WTC11 (cell line): ENCODE results near the gene MYOD1. TPM values are rescaled to one million over a fixed set of nuclear protein-coding genes. Genes with fewer than 3 reads are reported as not detected.

ENCODE experiments used
- ATAC-seq: fragments of 200-7000 bp; cut with Tn5 transposase; 2 replicates; pipeline ENCODE4 v1.10.0; 2021; ENCODE audit warnings: mild to moderate bottlenecking, moderate library complexity
- CTCF ChIA-PET: fragments of 300-600 bp; sonication (Branson Sonifier 250); formaldehyde crosslinking; loops from one replicate; lab custom pipeline; 2021; ENCODE audit warnings: antibody characterized with exemption; lab: Charles Lee
- POLR2A ChIA-PET: fragments of 350-600 bp; sonication (Branson Sonifier 250); formaldehyde crosslinking; loops from one replicate; lab custom pipeline; 2021; ENCODE audit warnings: antibody characterized with exemption; lab: Charles Lee
- DNase-seq: peaks from one replicate; pipeline ENCODE4 v3.0.0; 2021; ENCODE audit warnings: low spot score
- H3K27ac Mint-ChIP-seq: 2 replicates; pipeline ENCODE4 v1.8.0; 2021; ENCODE audit warnings: mixed read lengths
- H3K27me3 Mint-ChIP-seq: 2 replicates; pipeline ENCODE4 v1.8.0; 2021; ENCODE audit warnings: low read depth, mild to moderate bottlenecking, moderate library complexity, mixed read lengths
- H3K36me3 Mint-ChIP-seq: 2 replicates; pipeline ENCODE4 v1.8.0; 2021; ENCODE audit warnings: mixed read lengths
- H3K4me1 Mint-ChIP-seq: 2 replicates; pipeline ENCODE4 v1.8.0; 2022; ENCODE audit warnings: mixed read lengths
- H3K4me3 Mint-ChIP-seq: 2 replicates; pipeline ENCODE4 v1.8.0; 2021; ENCODE audit warnings: mild to moderate bottlenecking, moderate library complexity, mixed read lengths
- H3K9me3 Mint-ChIP-seq: 2 replicates; pipeline ENCODE4 v1.8.0; 2021; ENCODE audit warnings: mixed read lengths
- CBFB ChIP-seq: sonication (generic); formaldehyde crosslinking; IDR thresholded peaks from 2 replicates; pipeline ENCODE4 v1.8.1; 2022; ENCODE audit warnings: mild to moderate bottlenecking, low read depth, missing genetic modification reagents
- ELF4 ChIP-seq: sonication (generic); formaldehyde crosslinking; IDR thresholded peaks from 2 replicates; pipeline ENCODE4 v1.8.1; 2022; ENCODE audit warnings: low read depth, mild to moderate bottlenecking, moderate library complexity, missing genetic modification reagents
- EMX1 ChIP-seq: fragments of 250-450 bp; sonication (Bioruptor Pico); IDR thresholded peaks from 2 replicates; pipeline ENCODE4 v1.8.0; 2021; ENCODE audit warnings: mild to moderate bottlenecking
- GABPB1 ChIP-seq: sonication (generic); formaldehyde crosslinking; IDR thresholded peaks from 2 replicates; pipeline ENCODE4 v1.8.1; 2023; ENCODE audit warnings: mild to moderate bottlenecking, missing genetic modification reagents
- GRHL2 ChIP-seq: fragments of 250-450 bp; sonication (Bioruptor Pico); IDR thresholded peaks from 2 replicates; pipeline ENCODE4 v1.8.0; 2022; ENCODE audit warnings: mild to moderate bottlenecking, moderate library complexity; ENCODE audit not compliant: insufficient replicate concordance, severe bottlenecking
- HMGA2 ChIP-seq: fragments of 250-450 bp; sonication (Bioruptor Pico); IDR thresholded peaks from 2 replicates; pipeline ENCODE4 v1.4.0; 2021; ENCODE audit warnings: mild to moderate bottlenecking, moderate library complexity
- JUN ChIP-seq: sonication (generic); formaldehyde crosslinking; IDR thresholded peaks from 2 replicates; pipeline ENCODE4 v1.8.0; 2023; ENCODE audit warnings: mild to moderate bottlenecking, missing genetic modification reagents
- NR2C2 ChIP-seq: sonication (generic); formaldehyde crosslinking; IDR thresholded peaks from 2 replicates; pipeline ENCODE4 v1.8.0; 2022; ENCODE audit warnings: mild to moderate bottlenecking, missing genetic modification reagents
- PRRX2 ChIP-seq: fragments of 250-450 bp; sonication (Bioruptor Pico); IDR thresholded peaks from 2 replicates; pipeline ENCODE4 v1.8.0; 2021; ENCODE audit warnings: mild to moderate bottlenecking
- TCF7 ChIP-seq: sonication (generic); formaldehyde crosslinking; IDR thresholded peaks from 2 replicates; pipeline ENCODE4 v1.8.0; 2022; ENCODE audit warnings: mild to moderate bottlenecking, low read depth, missing genetic modification reagents, moderate library complexity
- total RNA-seq: library from RNA; stranded (reverse); gene quantifications from 3 replicates; pipeline ENCODE4 v1.2.3, GENCODE V29; 2021
- TF ChIP-seq, protein P1 (sequence below): sonication (generic); formaldehyde crosslinking; IDR thresholded peaks from 2 replicates; pipeline ENCODE4 v1.8.0; 2022; ENCODE audit warnings: missing genetic modification reagents
- TF ChIP-seq, protein P2 (sequence below): sonication (generic); formaldehyde crosslinking; IDR thresholded peaks from 2 replicates; pipeline ENCODE4 v1.8.1; 2023; ENCODE audit warnings: mild to moderate bottlenecking, moderate library complexity, missing genetic modification reagents
- TF ChIP-seq, protein P3 (sequence below): fragments of 200-600 bp; IDR thresholded peaks from 2 replicates; pipeline ENCODE4 v1.8.0; 2022; ENCODE audit warnings: antibody characterized with exemption
- TF ChIP-seq, protein P4 (sequence below): sonication (generic); formaldehyde crosslinking; IDR thresholded peaks from 2 replicates; pipeline ENCODE4 v1.8.1; 2022; ENCODE audit warnings: low read depth, mild to moderate bottlenecking, moderate library complexity, missing genetic modification reagents, borderline replicate concordance
- TF ChIP-seq, protein P5 (sequence below): sonication (generic); formaldehyde crosslinking; IDR thresholded peaks from 2 replicates; pipeline ENCODE4 v1.8.1; 2022; ENCODE audit warnings: low read depth, missing genetic modification reagents, borderline replicate concordance
- TF ChIP-seq, protein P6 (sequence below): fragments of 250-450 bp; sonication (Bioruptor Pico); IDR thresholded peaks from 2 replicates; pipeline ENCODE4 v1.9.0; 2021; ENCODE audit warnings: mild to moderate bottlenecking
- TF ChIP-seq, protein P7 (sequence below): sonication (generic); formaldehyde crosslinking; IDR thresholded peaks from 2 replicates; pipeline ENCODE4 v1.8.0; 2023; ENCODE audit warnings: mild to moderate bottlenecking, missing genetic modification reagents

Gene MYOD1
- total RNA-seq, 1 experiment from 2014 or later, result not detected

DNA sequence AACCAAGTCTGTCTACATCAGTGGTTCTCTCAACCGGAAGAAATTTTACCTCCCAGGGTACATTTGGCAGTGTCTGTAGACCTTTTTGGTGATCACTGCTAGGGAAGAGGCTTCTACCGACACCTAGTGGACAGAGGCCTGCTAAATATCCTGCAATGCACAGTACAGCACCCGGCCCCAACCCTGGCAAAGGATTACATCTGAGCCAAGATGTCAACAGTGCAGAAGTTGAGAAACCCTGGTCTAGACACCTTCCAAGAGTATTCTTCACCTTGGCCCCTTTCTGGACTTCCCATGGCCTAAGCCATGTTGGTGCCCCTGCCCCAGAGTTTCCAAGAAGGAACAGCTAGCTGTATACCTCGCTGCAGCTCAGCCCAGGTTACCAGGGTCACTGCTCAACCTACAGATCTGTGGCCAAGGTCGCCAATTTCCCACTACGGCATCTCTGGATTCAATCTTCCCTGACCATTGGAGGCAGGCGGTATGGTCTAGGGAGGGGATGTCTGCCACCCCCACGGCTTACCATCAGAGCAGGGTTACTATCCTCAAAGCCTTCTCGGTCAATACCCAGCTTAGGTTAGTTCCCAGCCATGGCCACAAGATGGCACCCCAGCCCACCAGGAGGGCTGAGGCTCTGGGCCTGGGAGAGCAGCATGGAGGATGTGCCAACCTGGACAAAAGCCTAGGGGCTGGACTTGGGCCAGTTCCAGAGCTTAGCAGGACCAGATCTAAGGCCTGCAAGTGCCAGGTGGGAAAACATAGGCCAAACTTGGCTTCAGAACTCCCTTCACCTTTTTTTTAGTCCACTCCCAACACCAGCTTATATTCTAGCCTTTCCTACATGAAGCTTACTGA is 11.5 kb downstream of the MYOD1 start:
- CTCF ChIA-PET, result interaction anchor here (0.5 to 4.4 kb wide), 109 partner anchors 9 to 594 kb away, joined by 3 to 161 read pairs (median 5); partner anchors contain the start of genes MYOD1, OTOG, SERGEF and USH1C
- TF ChIP-seq JUN (CRISPR knock-in tag) (no peak), ELF4 (CRISPR knock-in tag) (no peak), PRRX2 (CRISPR knock-in tag) (no peak), NR2C2 (CRISPR knock-in tag) (no peak), TCF7 (CRISPR knock-in tag) (no peak), HMGA2 (no peak)
- TF ChIP-seq, protein P1, sequence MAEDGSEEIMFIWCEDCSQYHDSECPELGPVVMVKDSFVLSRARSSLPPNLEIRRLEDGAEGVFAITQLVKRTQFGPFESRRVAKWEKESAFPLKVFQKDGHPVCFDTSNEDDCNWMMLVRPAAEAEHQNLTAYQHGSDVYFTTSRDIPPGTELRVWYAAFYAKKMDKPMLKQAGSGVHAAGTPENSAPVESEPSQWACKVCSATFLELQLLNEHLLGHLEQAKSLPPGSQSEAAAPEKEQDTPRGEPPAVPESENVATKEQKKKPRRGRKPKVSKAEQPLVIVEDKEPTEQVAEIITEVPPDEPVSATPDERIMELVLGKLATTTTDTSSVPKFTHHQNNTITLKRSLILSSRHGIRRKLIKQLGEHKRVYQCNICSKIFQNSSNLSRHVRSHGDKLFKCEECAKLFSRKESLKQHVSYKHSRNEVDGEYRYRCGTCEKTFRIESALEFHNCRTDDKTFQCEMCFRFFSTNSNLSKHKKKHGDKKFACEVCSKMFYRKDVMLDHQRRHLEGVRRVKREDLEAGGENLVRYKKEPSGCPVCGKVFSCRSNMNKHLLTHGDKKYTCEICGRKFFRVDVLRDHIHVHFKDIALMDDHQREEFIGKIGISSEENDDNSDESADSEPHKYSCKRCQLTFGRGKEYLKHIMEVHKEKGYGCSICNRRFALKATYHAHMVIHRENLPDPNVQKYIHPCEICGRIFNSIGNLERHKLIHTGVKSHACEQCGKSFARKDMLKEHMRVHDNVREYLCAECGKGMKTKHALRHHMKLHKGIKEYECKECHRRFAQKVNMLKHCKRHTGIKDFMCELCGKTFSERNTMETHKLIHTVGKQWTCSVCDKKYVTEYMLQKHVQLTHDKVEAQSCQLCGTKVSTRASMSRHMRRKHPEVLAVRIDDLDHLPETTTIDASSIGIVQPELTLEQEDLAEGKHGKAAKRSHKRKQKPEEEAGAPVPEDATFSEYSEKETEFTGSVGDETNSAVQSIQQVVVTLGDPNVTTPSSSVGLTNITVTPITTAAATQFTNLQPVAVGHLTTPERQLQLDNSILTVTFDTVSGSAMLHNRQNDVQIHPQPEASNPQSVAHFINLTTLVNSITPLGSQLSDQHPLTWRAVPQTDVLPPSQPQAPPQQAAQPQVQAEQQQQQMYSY (CRISPR knock-in tag), result no peak
- TF ChIP-seq, protein P2, sequence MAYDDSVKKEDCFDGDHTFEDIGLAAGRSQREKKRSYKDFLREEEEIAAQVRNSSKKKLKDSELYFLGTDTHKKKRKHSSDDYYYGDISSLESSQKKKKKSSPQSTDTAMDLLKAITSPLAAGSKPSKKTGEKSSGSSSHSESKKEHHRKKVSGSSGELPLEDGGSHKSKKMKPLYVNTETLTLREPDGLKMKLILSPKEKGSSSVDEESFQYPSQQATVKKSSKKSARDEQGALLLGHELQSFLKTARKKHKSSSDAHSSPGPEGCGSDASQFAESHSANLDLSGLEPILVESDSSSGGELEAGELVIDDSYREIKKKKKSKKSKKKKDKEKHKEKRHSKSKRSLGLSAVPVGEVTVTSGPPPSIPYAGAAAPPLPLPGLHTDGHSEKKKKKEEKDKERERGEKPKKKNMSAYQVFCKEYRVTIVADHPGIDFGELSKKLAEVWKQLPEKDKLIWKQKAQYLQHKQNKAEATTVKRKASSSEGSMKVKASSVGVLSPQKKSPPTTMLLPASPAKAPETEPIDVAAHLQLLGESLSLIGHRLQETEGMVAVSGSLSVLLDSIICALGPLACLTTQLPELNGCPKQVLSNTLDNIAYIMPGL (CRISPR knock-in tag), result 0 out of 2 replicates have a peak, but pooled peaks have one; percentile 8
- TF ChIP-seq, protein P3, sequence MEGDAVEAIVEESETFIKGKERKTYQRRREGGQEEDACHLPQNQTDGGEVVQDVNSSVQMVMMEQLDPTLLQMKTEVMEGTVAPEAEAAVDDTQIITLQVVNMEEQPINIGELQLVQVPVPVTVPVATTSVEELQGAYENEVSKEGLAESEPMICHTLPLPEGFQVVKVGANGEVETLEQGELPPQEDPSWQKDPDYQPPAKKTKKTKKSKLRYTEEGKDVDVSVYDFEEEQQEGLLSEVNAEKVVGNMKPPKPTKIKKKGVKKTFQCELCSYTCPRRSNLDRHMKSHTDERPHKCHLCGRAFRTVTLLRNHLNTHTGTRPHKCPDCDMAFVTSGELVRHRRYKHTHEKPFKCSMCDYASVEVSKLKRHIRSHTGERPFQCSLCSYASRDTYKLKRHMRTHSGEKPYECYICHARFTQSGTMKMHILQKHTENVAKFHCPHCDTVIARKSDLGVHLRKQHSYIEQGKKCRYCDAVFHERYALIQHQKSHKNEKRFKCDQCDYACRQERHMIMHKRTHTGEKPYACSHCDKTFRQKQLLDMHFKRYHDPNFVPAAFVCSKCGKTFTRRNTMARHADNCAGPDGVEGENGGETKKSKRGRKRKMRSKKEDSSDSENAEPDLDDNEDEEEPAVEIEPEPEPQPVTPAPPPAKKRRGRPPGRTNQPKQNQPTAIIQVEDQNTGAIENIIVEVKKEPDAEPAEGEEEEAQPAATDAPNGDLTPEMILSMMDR, result peak; percentile 41
- ATAC-seq (peak; percentile 77), DNase-seq (peak; percentile 90)
- no peaks in the 10 kb centered on the region for H3K9me3 Mint-ChIP-seq
- H3K4me3 Mint-ChIP-seq, result no peak overlapping the region
- no peaks in the 10 kb centered on the region for H3K36me3 Mint-ChIP-seq
- peaks cover 3% of the 10 kb centered on the region; the same call in 1 of the 2 replicates for H3K4me1 Mint-ChIP-seq
- H3K27me3 Mint-ChIP-seq, result peaks cover 54% of the 10 kb centered on the region
- POLR2A ChIA-PET, result interaction anchor here (0.8 kb wide), 1 partner anchor 10 kb away, joined by 4 read pairs; no protein-coding TSS in a partner anchor
- H3K27ac Mint-ChIP-seq, result no peak overlapping the region

DNA sequence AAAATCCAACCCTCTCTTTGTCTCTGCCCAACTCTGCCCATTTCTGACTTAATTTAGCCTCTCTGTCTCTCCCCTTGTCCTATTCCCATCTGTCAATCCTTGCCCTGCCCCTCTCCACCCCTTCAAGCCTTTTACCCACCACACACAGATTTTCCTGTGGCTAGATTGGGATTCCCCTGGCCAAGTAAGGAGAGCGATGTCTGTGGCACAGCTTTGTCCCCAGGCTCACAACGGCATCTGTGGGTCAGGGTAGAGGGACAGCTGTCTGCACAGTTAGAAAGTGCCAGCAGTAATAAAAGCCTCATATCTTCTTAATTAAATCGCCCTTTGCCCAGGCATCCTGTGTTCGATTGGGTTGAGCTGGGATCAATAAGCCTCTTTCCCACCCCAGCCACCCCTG is 13.9 kb downstream of the MYOD1 start:
- no peaks in the 10 kb centered on the region for H3K9me3 Mint-ChIP-seq
- DNase-seq, result no peak
- no peak overlapping the region for H3K4me3 Mint-ChIP-seq
- H3K4me1 Mint-ChIP-seq, result peaks cover 8% of the 10 kb centered on the region
- peaks cover 42% of the 10 kb centered on the region for H3K27me3 Mint-ChIP-seq
- ATAC-seq, result no peak
- H3K36me3 Mint-ChIP-seq, result no peaks in the 10 kb centered on the region
- ChIA-PET CTCF (interaction anchor here (0.6 to 4.4 kb wide), 11 partner anchors 9 to 245 kb away, joined by 3 to 161 read pairs (median 24); partner anchors contain the start of gene MYOD1), POLR2A (no interaction called here)
- H3K27ac Mint-ChIP-seq, result no peak overlapping the region
- TF ChIP-seq GABPB1 (CRISPR knock-in tag), result no peak
- TF ChIP-seq CBFB (CRISPR knock-in tag), result no peak
- TF ChIP-seq GRHL2 (CRISPR knock-in tag), result no peak
- TF ChIP-seq, protein P4, sequence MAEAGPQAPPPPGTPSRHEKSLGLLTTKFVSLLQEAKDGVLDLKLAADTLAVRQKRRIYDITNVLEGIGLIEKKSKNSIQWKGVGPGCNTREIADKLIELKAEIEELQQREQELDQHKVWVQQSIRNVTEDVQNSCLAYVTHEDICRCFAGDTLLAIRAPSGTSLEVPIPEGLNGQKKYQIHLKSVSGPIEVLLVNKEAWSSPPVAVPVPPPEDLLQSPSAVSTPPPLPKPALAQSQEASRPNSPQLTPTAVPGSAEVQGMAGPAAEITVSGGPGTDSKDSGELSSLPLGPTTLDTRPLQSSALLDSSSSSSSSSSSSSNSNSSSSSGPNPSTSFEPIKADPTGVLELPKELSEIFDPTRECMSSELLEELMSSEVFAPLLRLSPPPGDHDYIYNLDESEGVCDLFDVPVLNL (CRISPR knock-in tag), result no peak
- TF ChIP-seq, protein P5, sequence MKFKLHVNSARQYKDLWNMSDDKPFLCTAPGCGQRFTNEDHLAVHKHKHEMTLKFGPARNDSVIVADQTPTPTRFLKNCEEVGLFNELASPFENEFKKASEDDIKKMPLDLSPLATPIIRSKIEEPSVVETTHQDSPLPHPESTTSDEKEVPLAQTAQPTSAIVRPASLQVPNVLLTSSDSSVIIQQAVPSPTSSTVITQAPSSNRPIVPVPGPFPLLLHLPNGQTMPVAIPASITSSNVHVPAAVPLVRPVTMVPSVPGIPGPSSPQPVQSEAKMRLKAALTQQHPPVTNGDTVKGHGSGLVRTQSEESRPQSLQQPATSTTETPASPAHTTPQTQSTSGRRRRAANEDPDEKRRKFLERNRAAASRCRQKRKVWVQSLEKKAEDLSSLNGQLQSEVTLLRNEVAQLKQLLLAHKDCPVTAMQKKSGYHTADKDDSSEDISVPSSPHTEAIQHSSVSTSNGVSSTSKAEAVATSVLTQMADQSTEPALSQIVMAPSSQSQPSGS (CRISPR knock-in tag), result no peak
- TF ChIP-seq, protein P6, sequence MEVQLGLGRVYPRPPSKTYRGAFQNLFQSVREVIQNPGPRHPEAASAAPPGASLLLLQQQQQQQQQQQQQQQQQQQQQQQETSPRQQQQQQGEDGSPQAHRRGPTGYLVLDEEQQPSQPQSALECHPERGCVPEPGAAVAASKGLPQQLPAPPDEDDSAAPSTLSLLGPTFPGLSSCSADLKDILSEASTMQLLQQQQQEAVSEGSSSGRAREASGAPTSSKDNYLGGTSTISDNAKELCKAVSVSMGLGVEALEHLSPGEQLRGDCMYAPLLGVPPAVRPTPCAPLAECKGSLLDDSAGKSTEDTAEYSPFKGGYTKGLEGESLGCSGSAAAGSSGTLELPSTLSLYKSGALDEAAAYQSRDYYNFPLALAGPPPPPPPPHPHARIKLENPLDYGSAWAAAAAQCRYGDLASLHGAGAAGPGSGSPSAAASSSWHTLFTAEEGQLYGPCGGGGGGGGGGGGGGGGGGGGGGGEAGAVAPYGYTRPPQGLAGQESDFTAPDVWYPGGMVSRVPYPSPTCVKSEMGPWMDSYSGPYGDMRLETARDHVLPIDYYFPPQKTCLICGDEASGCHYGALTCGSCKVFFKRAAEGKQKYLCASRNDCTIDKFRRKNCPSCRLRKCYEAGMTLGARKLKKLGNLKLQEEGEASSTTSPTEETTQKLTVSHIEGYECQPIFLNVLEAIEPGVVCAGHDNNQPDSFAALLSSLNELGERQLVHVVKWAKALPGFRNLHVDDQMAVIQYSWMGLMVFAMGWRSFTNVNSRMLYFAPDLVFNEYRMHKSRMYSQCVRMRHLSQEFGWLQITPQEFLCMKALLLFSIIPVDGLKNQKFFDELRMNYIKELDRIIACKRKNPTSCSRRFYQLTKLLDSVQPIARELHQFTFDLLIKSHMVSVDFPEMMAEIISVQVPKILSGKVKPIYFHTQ, result no peak
- no peak for TF ChIP-seq EMX1 (CRISPR knock-in tag)
- TF ChIP-seq, protein P7, sequence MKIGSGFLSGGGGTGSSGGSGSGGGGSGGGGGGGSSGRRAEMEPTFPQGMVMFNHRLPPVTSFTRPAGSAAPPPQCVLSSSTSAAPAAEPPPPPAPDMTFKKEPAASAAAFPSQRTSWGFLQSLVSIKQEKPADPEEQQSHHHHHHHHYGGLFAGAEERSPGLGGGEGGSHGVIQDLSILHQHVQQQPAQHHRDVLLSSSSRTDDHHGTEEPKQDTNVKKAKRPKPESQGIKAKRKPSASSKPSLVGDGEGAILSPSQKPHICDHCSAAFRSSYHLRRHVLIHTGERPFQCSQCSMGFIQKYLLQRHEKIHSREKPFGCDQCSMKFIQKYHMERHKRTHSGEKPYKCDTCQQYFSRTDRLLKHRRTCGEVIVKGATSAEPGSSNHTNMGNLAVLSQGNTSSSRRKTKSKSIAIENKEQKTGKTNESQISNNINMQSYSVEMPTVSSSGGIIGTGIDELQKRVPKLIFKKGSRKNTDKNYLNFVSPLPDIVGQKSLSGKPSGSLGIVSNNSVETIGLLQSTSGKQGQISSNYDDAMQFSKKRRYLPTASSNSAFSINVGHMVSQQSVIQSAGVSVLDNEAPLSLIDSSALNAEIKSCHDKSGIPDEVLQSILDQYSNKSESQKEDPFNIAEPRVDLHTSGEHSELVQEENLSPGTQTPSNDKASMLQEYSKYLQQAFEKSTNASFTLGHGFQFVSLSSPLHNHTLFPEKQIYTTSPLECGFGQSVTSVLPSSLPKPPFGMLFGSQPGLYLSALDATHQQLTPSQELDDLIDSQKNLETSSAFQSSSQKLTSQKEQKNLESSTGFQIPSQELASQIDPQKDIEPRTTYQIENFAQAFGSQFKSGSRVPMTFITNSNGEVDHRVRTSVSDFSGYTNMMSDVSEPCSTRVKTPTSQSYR (CRISPR knock-in tag), result no peak
